NCI-H2029 (cell line): ENCODE results near the gene G6PC3.

Source experiments
- DNase-seq: peaks from one replicate; lab custom pipeline; 2025; lab: John Stamatoyannopoulos, UW

The G6PC3 gene

DNA sequence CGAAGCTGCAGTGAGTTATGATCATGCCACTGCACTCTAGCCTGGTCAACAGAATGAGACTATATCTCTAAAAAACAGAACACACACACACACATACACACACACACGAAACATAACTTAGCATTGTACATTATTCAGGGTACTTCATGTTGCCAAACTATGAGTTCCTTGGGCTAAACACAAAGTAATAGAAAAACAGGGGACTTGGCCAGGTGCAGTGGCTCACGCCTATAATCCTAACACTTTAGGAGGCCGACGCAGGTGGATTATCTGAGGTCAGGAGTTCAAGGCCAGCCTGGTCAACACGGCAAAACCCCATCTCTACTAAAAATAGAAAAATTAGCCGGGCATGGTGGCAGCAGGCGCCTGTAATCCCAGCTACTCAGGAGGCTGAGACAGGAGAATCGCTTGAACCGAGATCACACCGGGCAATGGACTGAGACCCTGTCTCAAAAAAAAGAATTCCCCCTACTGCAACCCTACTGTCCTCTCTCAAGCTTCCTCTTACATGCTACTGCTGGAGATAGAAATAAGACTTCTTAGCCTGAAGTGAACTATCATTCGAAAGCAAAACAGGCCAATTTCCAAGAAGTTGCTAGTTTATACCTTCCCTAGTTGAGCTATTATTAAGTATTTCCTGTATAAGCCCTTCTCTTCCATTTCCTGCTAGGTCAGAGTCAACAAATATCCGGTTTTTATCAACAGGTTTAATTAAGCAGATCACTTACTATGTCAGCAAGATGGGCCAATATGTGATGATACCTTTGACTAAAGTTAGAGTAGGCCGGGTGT is 11.2 kb upstream of the G6PC3 start:
- no peak for DNase-seq

DNA sequence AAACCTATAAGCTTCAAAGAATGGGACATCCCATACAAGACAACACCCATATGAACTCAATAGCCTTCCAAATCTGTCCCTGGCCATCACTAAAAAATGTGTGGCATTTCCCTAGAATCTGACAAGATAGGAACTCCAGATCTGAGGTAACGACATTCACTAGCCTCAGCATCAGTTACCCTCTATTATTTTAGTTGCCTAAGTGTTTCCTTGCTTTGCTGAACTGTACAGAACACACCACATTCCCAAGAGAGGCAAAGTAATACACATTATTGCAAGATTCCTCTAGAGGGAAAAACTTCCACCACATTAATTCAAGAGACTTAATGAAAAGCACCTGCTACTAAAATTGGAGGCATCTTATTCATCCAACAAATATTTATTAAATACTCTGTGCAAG is 9.1 kb upstream of the G6PC3 start:
- DNase-seq: no peak

- DNase-seq: no peak
These were observed 7.7 kb upstream of the G6PC3 start for GRCh38 chr17:44062871-44063270.

DNA sequence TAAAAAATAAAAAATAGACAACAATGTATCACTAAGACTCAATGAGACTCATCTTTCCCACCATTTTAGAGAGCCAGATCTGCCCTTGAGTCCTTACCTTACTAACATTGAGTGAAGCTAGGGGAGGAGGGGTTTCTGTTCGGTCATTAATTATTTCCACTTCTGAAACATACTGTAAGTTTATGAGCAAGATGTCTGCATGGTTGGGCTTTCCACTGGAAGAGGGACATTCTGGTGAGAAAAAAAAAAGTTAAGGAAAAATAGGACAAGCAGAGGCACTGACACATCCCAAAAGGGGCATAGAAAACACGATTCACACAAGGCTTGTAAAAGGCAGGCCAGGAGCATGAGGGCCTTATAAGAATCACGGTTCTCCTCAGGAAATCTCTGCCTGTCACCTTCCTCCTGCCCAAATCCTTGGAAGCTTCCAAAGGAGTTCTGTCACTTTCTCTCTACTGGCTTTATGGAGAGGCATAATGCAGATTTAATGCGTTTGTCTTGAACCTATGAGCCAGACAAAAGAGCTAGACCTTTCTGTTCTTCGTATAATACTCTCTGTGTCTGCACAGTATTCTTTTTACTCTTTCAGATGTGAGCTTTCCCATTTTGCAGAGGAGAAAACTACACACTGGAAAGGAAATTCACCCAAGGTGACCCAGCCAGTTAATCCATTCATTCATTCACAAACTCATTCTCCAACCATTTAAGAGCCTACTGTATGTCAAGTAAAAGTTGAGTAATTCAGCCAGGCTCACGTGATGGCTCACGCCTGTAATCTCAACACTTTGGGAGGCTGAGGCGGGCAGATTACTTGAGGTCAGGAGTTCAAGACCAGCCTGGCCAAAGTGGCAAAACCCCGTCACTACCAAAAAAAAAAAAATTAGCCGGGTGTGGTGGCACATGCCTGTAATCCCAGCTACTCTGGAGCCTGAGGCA is 6.6 kb upstream of the G6PC3 start:
- DNase-seq: no peak

DNA sequence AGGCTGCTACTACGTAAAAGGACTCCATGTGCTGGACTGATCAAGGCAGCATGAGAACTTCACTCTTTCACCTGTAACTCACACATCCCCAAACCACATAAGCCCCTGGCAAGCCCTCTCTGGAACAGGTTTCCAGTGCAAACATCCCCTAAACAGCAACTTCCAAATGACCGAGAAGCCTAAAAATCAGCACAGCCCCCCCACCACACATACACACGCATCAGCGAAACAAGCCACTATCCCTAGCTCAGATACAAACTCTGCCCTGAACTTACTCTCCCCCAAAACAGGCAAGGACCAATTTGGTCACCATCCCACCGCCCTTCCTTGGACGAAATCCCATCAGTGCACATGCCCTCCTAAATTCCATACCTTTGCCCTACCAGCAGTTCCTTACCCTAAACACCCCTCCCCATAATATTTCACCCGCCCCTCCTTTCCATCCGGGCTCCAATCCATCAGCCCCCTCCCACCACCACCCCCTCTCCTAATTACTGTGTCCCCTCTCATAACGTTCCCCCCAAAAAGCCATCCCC is 4.8 kb upstream of the G6PC3 start:
- no peak for DNase-seq

DNA sequence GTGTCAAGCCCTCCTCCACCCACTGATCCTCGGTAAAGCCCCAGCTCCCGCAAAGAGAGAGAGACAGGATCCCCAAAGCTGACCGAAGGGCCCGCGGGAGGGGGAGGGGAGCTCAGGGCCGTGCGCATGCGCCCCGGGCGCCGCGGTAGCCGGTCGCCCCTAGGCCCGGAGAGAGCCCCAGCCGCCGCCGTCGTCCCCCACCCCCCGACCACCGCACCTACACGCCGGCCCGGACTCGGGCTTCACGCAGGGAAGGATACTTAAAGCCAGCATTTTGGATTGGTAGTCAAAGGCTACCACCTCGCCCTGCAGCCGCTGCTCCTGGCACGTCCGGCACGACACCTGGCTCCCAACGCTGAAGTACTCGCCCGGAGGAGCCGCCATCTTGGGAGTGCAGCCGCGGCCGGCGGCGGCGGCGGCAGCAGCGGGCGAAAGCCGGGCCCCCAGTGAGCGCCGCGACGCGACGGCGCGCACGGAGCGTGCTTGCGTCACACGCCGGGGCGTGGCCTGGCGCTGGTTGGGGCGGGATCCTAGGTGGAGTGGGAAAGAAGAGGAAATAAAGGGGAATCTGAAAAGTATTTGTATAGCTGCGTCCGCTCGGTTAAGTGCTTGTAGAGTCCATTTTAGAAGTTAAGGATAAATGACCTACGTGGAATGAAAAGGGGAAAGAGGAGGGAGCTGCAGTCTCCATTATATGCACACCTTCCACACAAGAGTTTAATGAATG is 4.2 kb upstream of the G6PC3 start, which contains the start of gene LSM12:
LSM12 (minus strand) TSS at position 468 of the 727 bp plus-strand sequence; CDS start at position 384, 84 bp downstream.
- peak; percentile 88 for DNase-seq

DNA sequence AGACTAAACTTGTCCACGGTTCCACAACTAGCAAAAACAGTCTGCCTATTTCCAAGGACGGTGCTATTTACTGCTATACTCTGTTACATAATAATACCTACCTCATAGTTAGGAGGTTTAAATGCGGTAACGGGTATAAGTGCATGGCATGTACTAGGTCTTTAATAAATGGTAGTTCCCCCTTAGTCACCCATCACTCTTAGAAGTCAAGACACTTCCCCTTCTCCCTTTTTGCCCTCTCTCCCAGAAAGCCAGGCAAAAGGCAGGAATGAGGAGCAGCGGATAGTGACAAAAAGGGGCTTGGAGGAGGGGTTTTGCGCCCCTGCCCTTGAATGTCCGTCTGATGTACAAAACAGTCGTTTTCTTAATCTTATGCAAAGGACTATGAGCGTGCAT is 3.0 kb upstream of the G6PC3 start:
- DNase-seq: no peak

DNA sequence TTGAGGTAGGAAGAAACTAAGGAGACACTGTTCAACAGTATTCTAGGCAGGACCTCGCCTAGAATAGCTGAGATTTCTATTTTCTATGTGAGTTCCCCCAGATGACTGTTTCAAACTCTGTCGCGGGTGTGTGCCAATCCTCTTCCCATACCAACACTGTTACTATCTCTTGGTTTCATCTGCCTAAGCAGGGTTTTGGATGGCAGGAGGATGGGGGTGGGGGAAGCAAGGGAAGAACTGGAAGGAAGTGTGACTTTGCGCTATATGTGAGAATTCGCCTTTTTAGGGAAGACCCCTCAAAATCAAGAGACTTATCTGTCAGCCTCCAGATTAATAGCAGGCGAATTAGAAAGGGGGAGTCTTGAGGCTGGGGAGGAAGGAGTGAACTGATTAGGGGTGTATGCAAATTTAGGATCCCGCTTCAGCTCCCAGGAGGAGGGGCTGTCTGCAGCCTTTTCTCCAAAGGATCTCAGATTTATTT is 521 bp upstream of the G6PC3 start:
- no peak for DNase-seq

DNA sequence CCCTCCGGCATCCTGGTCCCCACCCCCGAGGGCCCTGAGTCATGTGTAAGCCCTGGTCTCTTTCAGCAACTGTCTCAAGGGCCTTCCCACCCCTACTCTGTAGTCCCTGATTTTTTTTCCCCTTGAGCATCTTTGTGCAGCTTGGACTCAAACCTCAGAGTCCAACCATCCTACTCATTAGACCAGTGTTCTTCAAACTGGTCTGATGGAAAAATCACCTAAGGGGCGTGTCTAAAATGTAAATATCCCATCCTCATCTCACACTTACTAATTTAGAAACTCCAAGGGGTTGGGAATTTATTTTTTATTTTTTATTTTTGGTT is 624 bp downstream of the G6PC3 start:
- DNase-seq: no peak

DNA sequence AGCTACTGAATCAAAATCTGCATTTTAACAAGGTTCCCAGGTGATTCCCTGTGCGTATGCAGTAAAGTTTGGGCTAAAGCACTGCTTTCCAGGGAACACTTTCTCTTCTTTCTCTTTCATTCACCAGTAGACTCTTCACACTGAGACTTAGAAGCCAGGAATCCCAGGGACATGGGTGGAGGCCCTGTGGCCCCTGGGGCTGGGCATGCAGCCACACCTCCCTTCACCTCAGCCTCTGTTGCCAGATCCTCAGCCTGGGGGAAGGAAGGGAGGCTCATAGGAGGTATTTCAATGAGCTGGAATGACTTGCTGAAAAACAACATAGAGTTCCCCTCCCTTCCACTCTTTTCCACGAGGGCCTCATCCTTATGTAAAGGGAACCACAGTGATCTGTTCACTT is 1.2 kb downstream of the G6PC3 start:
- no peak for DNase-seq

- no peak for DNase-seq
These were observed 3.8 kb downstream of the G6PC3 start for GRCh38 chr17:44074231-44074910.

DNA sequence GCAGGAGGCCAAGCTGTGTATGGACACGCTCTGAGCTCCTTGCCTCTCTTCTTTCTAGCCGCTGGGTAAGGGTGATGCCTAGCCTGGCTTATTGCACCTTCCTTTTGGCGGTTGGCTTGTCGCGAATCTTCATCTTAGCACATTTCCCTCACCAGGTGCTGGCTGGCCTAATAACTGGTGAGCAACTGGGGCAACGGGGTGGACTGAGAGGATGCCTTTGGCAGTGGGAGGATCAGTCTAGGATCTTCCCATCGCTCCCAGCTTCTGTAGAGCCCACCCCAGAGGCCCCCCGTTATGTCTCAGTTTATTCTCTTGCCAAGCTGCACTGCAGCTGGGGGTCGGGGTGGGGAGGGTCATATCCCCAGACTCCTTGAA is 4.4 kb downstream of the G6PC3 start:
- no peak for DNase-seq

- DNase-seq: no peak
These were observed 5.2 kb downstream of the G6PC3 start for GRCh38 chr17:44075598-44076293.

DNA sequence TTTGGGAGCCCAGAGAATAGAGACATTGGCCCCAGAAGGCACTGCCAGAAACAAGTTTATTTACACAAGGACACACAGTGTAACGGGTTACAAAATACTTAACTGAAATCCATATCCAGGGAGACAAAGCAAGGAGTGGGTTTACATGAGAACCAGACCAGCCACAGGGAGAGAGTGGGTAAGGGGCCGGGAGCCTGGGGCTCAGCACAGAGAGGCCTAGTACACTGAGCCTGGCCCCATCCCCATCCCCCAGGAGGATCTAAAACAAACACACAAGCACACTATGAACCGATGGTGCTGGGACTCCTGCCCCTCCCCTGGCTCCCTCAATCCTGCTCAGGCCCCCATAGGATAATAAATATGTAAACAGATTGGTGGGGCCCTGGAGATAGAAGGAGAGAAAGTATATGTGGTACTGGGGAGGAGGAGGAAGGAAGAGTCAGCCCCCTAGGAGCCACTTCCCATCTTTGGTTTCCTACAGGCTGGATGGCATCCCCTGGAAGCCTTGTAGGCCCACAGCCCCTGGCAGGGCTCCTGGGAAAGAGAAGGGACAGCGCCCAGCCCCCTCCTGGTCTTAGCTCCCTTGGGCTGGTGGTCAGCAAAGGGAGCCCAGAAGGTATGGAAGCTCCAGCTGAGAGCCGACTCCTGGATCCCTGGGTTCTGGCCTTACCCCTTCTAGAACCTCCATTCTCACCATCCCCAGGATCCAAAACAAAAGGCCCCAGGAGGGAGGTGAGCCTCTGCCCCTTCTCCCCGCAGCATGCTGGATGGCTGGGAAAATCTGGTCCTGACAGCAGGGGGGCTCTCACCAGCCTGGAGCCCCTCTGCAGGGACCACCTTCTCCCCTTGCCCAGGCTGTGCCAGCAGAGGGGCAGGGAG is 6.4 kb downstream of the G6PC3 start:
- no peak for DNase-seq

GRCh38 chr17:44077595-44077909 is 7.0 kb downstream of the G6PC3 start:
- no peak for DNase-seq

DNA sequence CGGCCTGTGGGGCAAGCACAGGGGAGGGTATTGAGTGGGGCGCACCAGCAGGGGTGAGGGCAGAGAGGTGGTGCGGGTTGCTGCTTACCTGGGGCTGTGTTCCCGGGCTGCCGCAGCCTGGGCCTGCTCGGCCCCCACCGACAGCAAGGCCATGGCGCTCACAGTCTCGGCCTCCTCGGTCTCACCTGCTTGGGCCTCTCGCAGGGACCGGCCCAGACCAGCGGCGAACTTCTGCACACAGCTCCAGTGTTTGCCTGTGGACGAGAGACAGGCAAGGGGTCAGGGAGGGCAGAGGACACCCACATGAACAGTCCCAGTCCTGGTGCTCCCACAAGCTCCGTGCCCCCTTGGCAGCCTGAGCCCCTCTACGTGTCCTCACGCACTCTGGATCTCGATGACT is 7.9 kb downstream of the G6PC3 start:
- DNase-seq: no peak

DNA sequence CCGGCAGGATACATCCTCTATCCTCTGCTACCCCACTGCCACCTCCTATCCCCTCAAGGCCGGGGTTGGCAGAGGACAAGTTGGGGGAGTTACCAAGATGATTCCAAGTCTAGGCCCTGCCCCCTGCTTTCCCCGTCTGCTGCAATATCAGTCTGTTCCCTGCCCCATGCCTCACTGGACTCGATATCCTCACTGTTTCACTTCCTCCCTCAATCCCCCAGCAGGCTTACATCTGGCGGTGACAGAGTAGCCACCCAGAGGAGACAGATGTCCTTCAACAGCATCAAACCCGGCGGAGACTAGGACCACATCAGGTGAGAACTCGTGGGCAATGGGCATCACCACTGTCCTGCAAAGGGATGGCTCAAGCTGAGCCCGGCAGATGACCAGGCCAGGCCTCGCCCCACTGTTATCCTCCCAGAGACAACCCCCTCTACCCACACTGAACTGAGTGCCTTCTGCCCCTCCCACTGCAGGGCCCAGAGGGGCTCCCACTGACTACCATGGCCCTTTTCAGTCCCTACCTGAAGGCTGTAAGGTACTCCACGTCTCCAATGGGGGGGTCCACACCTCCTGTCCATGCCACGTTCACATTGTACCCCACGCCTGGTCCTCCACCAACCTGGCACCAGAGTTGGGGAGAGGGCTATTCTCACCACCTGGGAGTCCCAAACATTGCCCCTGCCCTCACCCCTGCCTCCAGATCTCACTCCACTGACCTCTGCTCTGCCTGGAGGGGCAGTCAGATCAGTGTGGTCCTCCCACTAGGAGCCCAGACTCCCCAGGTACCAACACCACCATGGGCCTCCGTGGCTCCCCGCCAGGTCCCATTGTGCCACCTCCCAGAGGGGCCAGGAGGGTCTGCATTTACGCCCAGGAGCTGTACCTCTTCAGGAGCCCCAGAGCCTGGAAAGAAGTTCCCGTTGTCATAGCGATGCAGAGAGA is 9.6 kb downstream of the G6PC3 start:
- DNase-seq: no peak

GRCh38 chr17:44081681-44082080 is 11.1 kb downstream of the G6PC3 start:
- no peak for DNase-seq
